ENCODE measurements around the gene KIDINS220.

The KIDINS220 gene

GRCh38 chr2:8836971-8837794, at the start of gene KIDINS220:
Gene KIDINS220, minus strand, starts transcription at chr2:8837613. Its CDS starts 10,520 bp downstream, at chr2:8827093.
- peak; percentile 90 to 91 for DNase-seq

DNA sequence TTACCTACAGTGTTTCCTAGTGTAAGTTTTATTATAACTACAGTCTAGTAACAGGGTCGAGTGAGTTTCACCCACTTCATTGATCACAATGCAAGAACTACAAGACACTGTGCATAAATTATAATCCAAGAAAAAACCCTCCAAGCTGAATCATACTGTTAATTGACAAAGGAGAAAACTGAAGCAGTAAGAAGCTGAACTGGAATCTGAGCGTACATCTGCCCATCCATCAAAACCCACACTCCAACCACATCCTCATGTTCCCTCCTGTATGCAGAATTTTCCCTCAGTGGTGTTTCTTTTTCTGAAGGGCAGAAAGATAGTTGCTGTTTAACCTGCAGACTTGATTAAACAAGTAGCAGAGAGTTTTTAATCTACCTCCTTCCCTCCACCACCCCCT, 49.5 kb upstream of the KIDINS220 start:
- no peak for DNase-seq

GRCh38 chr2:8886202-8886518, 48.7 kb upstream of the KIDINS220 start:
- DNase-seq, result no peak

GRCh38 chr2:8885449-8886201, 48.2 kb upstream of the KIDINS220 start:
- no peak for DNase-seq

DNA sequence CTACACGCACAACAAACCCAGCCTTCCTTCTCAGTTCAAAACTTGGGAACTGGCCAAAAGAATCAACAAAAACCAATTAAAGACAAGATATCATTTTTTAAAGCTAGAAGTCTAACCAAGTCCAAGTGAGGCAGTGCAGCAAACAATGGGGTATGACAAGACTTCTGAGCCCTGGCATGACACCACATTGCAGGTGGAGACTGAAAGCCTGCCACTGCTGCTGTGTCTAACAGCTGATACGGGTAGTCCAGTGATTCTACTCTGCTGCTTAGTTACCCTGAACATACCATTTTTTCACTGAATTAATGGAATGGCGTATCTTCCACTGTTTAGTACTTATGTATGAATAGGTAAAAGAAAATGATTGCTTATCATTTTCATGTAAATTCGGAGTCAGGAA, 47.4 kb upstream of the KIDINS220 start:
- DNase-seq, result no peak

- no peak for DNase-seq
Measured at GRCh38 chr2:8882094-8882493, 44.7 kb upstream of the KIDINS220 start.

GRCh38 chr2:8877894-8878293, 40.5 kb upstream of the KIDINS220 start:
- DNase-seq, result no peak

DNA sequence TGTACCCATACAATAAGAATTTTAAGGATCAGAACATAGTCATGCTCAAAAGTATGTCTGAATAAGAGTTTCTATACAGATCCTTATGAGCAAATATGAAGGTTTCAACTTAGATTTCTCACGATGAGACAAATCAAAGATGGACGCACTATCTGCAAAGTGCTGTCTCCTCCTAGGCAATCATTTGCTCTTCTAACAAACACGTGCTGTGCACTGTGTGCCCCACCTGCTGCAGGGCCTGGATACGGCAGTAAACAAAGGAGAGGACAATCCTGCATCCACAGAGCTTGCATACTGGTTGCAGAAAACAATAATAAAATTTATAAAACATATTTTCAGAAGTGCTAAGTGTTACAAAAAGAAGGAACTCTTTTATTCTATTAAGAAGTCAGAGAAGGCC, 39.9 kb upstream of the KIDINS220 start:
- no peak for DNase-seq

DNA sequence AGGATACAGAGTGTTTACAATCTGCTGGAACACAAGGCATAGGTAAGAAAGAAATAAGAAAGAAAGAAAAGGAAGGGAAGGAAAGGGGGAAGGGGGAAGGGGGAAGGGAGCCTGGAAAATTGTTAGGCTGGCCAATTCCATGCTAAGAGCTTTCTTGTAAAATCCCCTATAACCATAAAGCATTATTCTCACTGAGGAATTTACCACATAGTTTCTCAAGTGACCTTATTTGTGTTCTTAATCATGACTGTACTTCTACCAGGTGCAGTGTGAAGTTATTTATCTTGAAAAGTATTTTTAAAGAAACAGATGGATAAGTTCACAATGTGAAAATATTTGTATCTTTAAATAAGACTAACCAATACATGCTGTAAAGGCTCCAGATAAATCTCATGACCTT, 39.2 kb upstream of the KIDINS220 start:
- DNase-seq, result no peak

- DNase-seq, result no peak
Measured at GRCh38 chr2:8872821-8873432, 35.5 kb upstream of the KIDINS220 start.

DNA sequence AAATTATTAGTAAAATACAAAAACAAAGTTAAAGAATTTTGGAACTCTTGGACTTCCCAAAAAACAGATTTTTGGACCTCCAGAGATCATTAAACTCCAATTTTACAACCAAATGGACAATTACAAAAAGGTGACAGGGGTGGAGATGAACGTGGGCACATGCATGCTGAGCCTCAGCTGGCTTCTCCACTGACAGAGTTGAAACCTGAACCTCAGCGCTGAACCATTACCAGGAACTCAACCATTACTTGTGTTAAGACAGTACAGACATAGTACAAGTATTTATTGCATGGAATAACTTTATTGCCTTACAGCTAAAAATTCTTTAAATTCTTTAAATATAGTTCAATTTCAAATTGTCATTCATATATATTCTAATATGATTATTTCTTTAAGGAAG, 33.0 kb upstream of the KIDINS220 start:
- no peak for DNase-seq

DNA sequence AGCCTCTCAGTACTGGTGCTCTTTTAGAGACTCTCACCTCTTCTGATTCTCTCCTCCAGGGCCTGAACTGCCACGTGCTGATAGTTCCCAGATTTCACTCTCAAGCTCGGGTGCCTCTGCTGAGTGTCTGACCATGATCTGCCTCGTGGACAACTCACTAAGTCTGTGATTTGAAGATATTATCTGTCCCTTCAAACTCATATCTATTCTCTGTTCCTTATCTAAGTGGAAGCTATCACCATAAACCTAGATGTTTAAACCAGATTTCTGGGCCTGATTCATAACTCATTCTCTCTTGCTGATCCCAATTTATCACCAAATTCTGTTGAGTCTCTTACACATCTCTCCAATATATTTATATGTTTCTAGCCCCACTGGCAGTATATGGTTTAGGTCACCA, 29.9 kb upstream of the KIDINS220 start:
- no peak for DNase-seq

- DNase-seq, result no peak
Measured at GRCh38 chr2:8863331-8863953, 26.0 kb upstream of the KIDINS220 start.

- no peak for DNase-seq
Measured at GRCh38 chr2:8862230-8862629, 24.8 kb upstream of the KIDINS220 start.

DNA sequence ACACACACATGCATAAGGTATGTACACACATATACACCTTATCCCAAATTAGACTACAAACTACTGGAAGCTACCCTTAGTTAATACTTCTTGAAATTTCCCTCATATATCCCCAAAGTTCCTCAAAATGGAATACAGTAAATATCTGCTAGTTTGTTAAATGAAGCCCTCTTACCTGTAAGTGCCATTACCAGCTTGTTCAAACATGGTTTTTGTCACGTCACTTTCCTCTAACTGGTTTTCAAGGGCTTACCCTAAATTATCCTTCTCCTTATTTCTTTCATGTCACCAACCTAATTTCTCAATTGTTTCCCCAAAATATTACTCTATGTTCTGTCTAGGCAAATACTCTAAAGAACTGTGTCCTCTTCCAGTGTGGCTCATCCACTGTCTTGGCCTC, 24.4 kb upstream of the KIDINS220 start:
- DNase-seq, result no peak

DNA sequence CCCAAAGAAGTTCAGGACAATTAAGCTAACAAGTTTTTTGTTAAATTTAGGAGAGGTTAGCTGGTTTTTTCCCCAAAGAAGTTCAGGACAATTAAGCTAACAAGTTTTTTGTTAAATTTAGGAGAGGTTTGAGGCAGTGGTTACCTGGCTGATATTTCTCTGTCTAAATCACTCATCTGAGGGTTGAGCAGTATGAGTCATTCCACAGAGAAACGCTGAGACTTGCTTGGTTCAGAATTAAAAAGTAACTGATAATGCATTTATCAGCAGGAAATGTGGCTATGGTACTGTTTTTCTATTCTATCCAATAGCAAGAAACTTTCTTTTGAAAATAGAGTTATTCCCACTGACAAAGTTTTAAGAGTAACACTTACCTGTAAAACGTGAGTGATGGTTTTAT, 22.8 kb upstream of the KIDINS220 start:
- DNase-seq, result no peak

- DNase-seq, result no peak
Measured at GRCh38 chr2:8858910-8859309, 21.5 kb upstream of the KIDINS220 start.

GRCh38 chr2:8858264-8858663, 20.9 kb upstream of the KIDINS220 start:
- no peak for DNase-seq

DNA sequence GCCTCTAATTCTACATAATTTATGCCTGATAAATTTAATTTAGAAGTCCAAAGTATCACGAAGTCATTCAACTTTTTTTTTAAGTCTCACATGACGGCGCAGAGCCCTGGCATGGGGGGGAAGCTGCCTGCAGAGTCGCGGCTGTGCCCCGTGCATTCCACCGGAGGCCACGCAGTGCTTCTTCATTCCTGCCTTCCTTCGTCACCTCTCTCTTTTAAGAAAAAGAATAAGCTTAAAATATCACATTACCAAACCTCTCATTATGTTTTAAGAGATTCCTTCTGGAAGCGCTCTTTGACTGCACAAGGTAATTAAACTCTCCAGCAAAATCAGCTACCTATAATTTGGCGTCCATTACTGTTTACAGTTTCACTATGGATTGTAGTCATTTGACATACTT, 20.3 kb upstream of the KIDINS220 start:
- DNase-seq, result no peak

DNA sequence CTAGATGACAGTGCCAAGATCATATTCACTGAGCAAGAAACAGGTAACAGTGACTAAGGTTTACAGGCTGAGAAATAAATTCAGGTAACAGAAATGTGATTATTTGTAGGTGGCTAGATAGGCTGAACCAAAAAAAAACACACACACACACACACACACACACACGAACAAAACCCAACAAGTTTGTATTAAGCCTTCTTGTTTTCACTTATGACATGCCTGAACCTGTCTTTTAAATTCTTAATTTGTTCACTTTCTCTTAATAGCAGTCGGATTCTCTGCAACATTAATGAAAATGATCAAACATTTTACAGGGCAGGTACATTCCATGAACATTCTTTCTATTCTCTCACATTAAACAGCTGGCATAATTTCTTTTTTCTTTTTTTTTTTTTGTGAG, 18.8 kb upstream of the KIDINS220 start:
- no peak for DNase-seq

GRCh38 chr2:8855010-8855409, 17.6 kb upstream of the KIDINS220 start:
- no peak for DNase-seq

DNA sequence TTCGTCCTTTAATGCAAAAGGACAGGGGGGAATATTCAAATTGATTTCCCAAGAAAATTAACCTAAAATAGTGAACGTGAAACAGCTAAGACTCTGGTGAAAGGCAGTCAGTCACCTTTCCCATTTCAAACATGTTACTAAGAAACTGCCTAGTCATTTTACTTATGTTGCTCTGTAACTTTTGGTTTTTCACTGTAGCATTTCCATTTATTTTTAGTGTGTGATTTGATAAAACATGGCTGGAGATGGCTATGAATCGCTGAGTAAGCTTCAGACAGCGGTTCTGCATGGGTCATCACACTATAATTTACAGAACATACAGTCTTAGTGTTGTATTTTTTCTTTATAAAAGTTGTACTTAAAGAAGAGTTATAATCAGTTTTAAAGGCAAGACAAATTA, 16.0 kb upstream of the KIDINS220 start:
- DNase-seq, result no peak

DNA sequence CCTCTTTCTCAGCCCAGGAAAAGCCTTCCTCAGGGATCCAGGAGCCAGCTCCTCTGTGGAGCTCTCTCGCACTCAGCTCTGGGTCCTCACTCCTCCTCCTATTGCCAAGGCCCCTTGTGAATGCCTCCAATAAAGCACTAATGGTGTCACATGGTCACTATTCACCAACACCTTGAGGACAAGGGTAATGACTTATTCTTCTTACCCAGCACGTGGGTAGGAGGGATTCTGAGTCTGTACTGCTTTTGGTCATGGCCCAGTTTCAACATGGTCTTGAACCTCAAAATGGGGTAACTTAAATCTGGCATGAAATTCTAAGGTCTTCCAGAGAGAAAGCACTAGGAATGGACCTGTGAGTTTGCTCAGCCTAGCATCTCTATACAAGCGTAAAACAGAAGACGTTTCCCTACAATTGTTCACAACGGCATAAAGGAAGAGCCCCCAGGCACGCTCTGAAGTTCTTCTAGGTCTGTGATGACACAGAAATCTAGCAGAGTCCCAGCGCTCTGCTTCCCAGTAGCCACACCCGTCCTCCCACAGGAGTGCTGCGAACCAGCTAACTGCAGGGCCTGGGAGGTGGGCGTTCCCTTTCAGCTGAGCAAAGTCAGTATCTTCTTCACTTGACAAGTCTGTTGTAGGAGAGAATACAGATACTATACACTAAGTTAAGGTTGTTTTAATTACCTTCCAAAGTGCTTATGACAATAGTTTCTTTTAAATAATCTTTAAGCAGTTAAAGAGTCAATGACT, 14.6 kb upstream of the KIDINS220 start:
- no peak for DNase-seq

Data from activated T-cell treated with anti-CD3 and anti-CD28 coated beads, Interleukin-2, amount 50 U/mL, for 48 hours (primary cell).